Keratinocyte (primary cell): ENCODE results near the gene HDAC10. TPM values are rescaled to one million over a fixed set of nuclear protein-coding genes. Genes with fewer than 3 reads are reported as not detected.

Experiments used
- DNase-seq: peaks from one replicate; pipeline ENCODE4 v3.0.0-alpha.2; 2011; ENCODE audit warnings: low read depth, missing footprints, low spot score
- FAIRE-seq: peaks from 2 replicates; lab custom pipeline; 2011; peaks lifted over from hg19 to GRCh38; lab: Jason Lieb, UNC
- H2AFZ ChIP-seq: 2 replicates; pipeline ENCODE4 v1.6.0; 2012; ENCODE audit warnings: low read length, control low read depth, inconsistent platforms; ENCODE audit not compliant: control insufficient read depth
- H3K27ac ChIP-seq: 2 replicates; pipeline ENCODE4 v1.5.1; 2011; ENCODE audit warnings: low read length; ENCODE audit not compliant: control insufficient read depth, insufficient read depth
- H3K27me3 ChIP-seq: 3 replicates; pipeline ENCODE4 v1.6.0; 2011; ENCODE audit warnings: low read length; ENCODE audit not compliant: control insufficient read depth, insufficient read depth; ENCODE audit errors: extremely low read depth
- H3K36me3 ChIP-seq, 2 experiments: 2 replicates in 1 of 2; 3 replicates in 1 of 2; pipeline ENCODE4 v1.5.1; 2011; ENCODE audit warnings: low read length in 2 of 2, mild to moderate bottlenecking in 1 of 2; ENCODE audit not compliant: control insufficient read depth in 2 of 2, insufficient read depth in 2 of 2; ENCODE audit errors: extremely low read depth in 1 of 2
- H3K4me1 ChIP-seq: 3 replicates; pipeline ENCODE4 v1.5.1; 2011; ENCODE audit warnings: low read length; ENCODE audit not compliant: control insufficient read depth, insufficient read depth; ENCODE audit errors: extremely low read depth
- H3K4me2 ChIP-seq: 3 replicates; pipeline ENCODE4 v1.6.0; 2011; ENCODE audit warnings: low read depth, low read length; ENCODE audit not compliant: control insufficient read depth, insufficient read depth; ENCODE audit errors: extremely low read depth
- H3K4me3 ChIP-seq, 3 experiments: fragments of 200-600 bp in 1 of 3; sonication (generic) in 1 of 3; 2 replicates in 2 of 3; 3 replicates in 1 of 3; pipeline ENCODE4 v1.5.1; 2011 to 2016; ENCODE audit warnings: low read length in 3 of 3, mild to moderate bottlenecking in 3 of 3, control low read depth in 2 of 3, inconsistent platforms in 1 of 3, low read depth in 1 of 3, mixed read lengths in 1 of 3, mixed run types in 1 of 3, moderate library complexity in 1 of 3; ENCODE audit not compliant: control insufficient read depth in 2 of 3, insufficient read depth in 2 of 3; ENCODE audit errors: extremely low read depth in 1 of 3
- H3K79me2 ChIP-seq: 2 replicates; pipeline ENCODE4 v1.6.0; 2012; ENCODE audit warnings: low read length; ENCODE audit not compliant: control insufficient read depth, insufficient read depth
- H3K9ac ChIP-seq: 3 replicates; pipeline ENCODE4 v1.6.0; 2011; ENCODE audit warnings: low read length; ENCODE audit not compliant: control insufficient read depth, insufficient read depth; ENCODE audit errors: extremely low read depth
- H3K9me1 ChIP-seq: 3 replicates; pipeline ENCODE4 v1.6.0; 2011; ENCODE audit warnings: low read length; ENCODE audit not compliant: control insufficient read depth, insufficient read depth; ENCODE audit errors: extremely low read depth
- H3K9me3 ChIP-seq: 2 replicates; pipeline ENCODE4 v1.5.1; 2012; ENCODE audit warnings: low read depth, low read length; ENCODE audit not compliant: control insufficient read depth
- H4K20me1 ChIP-seq: 3 replicates; pipeline ENCODE4 v1.6.0; 2011; ENCODE audit warnings: low read length; ENCODE audit not compliant: control insufficient read depth, insufficient read depth; ENCODE audit errors: extremely low read depth
- EZH2 ChIP-seq: IDR thresholded peaks from one replicate; pipeline ENCODE4 v1.6.1; 2012; ENCODE audit warnings: inconsistent platforms, mild to moderate bottlenecking, low read length, moderate library complexity
- dilution Hi-C: fragments of 300-500 bp; cut with MboI; formaldehyde crosslinking; loops from one replicate; pipeline ENCODE4 v1.7.0; 2020; ENCODE audit warnings: low sequenced_read_pairs; ENCODE audit not compliant: extremely low pct_ligation_motif_present
- polyA plus RNA-seq, 5 experiments: library from polyadenylated mRNA; depleted of rRNA in 3 of 5; stranded (reverse) in 3 of 5; stranded (forward) in 1 of 5; unstranded in 1 of 5; fragments of >200 nt; gene quantifications; 1 replicate in 1 of 5; 2 replicates in 3 of 5; 3 replicates in 1 of 5; pipeline versions ENCODE4 v1.2.1 to v1.2.3, GENCODE V29; 2011 to 2012; ENCODE audit warnings: missing spikeins in 2 of 5, low read depth in 1 of 5, low replicate concordance in 1 of 5
- TF ChIP-seq, protein P1 (sequence below), 3 experiments: IDR thresholded peaks in 1 of 3; conservative IDR thresholded peaks in 1 of 3; optimal IDR thresholded peaks in 1 of 3; 2 replicates in 2 of 3; 3 replicates in 1 of 3; pipeline versions ENCODE3 to v1.5.1; 2011; ENCODE audit warnings: low read length in 3 of 3, mild to moderate bottlenecking in 3 of 3, moderate library complexity in 2 of 3, control low read depth in 1 of 3, inconsistent platforms in 1 of 3; ENCODE audit not compliant: insufficient read depth in 2 of 3; ENCODE audit errors: extremely low read depth in 1 of 3

The HDAC10 gene
- polyA plus RNA-seq, 1 donor (not counting 4 experiments of a cell fraction or from before 2014, with no cell fraction given): 4.7 TPM

DNA sequence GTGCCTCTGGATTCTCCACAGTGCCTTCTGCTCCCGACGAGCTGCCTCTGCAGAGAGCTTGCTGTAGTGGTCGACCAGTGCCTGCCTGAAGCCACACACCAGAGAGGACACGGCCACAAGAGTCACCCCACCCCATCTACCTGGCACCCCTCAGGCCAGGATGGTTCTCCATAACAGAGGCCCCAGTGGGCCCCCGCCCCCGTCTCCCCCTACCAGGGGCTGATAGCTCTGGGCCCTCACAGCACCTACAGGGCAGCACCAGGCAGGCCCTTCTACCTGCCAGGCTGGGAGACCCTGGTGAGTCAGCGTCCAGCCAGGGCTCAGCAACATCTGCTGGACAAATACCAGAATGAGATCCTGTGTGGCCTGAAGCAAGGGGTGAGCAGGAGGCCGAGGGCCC lies 28.6 kb downstream of the HDAC10 start:
- H3K9ac ChIP-seq: no peak overlapping the region
- no peak overlapping the region for H3K4me2 ChIP-seq
- H3K79me2 ChIP-seq: no peaks in the 10 kb centered on the region
- H3K36me3 ChIP-seq: peaks cover 21 to 50% of the 10 kb centered on the region in 2 experiments
- no peak for TF ChIP-seq EZH2
- TF ChIP-seq, protein P1, sequence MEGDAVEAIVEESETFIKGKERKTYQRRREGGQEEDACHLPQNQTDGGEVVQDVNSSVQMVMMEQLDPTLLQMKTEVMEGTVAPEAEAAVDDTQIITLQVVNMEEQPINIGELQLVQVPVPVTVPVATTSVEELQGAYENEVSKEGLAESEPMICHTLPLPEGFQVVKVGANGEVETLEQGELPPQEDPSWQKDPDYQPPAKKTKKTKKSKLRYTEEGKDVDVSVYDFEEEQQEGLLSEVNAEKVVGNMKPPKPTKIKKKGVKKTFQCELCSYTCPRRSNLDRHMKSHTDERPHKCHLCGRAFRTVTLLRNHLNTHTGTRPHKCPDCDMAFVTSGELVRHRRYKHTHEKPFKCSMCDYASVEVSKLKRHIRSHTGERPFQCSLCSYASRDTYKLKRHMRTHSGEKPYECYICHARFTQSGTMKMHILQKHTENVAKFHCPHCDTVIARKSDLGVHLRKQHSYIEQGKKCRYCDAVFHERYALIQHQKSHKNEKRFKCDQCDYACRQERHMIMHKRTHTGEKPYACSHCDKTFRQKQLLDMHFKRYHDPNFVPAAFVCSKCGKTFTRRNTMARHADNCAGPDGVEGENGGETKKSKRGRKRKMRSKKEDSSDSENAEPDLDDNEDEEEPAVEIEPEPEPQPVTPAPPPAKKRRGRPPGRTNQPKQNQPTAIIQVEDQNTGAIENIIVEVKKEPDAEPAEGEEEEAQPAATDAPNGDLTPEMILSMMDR (optimal IDR thresholded peaks at IDR 0.05 in 1 of 3, IDR thresholded peaks at IDR 0.05 in 1 of 3, conservative IDR thresholded peaks at IDR 0.05 in 1 of 3; ENCODE audit: extremely low read depth in 1 of 3, insufficient read depth in 2 of 3, low read length in 3 of 3): no peak
- H3K4me1 ChIP-seq: no peaks in the 10 kb centered on the region
- dilution Hi-C loops: no loop called here
- H3K4me3 ChIP-seq: no peak overlapping the region
- no peaks in the 10 kb centered on the region for H3K9me3 ChIP-seq
- no peak overlapping the region for H2AFZ ChIP-seq
- no peaks in the 10 kb centered on the region for H3K9me1 ChIP-seq
- no peaks in the 10 kb centered on the region for H3K27me3 ChIP-seq
- FAIRE-seq: no peak
- DNase-seq: no peak
- H3K27ac ChIP-seq: no peak overlapping the region
- no peaks in the 10 kb centered on the region for H4K20me1 ChIP-seq

DNA sequence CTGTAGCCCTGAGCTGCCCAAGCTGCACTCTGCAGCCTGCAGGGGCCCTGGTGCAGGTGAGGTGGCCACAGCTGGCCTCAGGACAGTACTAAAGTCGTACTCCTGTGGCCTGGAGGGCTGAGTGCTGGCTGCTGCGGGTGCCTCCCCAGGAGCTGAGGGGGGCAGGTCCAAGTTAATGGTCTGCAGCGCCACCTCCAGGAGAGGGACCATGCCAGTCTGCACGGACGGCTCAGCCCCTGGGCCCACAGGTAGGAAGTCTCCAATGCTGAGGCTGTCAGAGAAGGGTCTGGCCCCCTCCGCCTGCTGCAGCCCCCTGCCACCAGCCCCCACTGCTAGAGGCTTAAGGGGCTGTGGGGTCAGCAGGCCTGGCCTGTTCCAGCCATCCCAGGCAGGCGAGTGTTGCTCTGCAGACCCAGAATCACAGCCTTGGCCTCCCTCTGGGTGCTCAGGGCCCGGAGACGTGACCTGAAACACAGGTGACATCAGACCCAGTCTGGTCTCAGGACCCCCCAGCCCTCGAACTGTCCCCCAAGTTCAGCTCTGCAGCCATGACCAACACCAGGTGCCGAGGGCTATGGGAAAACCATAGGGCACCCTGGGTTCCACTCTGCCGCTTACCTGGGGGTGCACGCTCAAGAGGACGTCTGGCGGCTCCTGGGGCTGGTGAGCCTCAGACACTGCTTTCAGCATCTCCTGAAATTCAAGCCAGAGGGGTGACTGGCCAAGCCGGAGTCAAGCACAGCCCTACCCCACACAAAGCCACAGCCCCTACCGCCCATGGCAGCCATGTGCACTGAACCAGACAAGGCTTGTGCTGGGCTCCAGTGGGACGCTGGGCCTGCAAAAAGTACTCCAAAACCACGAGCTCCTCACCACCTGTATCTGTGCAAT lies 29.4 kb downstream of the HDAC10 start:
- Histone ChIP-seq H3K9me3 (no peaks in the 10 kb centered on the region), H3K4me1 (no peaks in the 10 kb centered on the region), H3K27me3 (no peaks in the 10 kb centered on the region), H3K36me3 (peaks cover 21 to 53% of the 10 kb centered on the region in 2 experiments), H3K9ac (no peak overlapping the region), H3K27ac (no peak overlapping the region), H3K4me3 (no peak overlapping the region), H3K9me1 (no peaks in the 10 kb centered on the region), H3K4me2 (no peak overlapping the region), H4K20me1 (no peaks in the 10 kb centered on the region), H3K79me2 (no peaks in the 10 kb centered on the region), H2AFZ (no peak overlapping the region)
- DNase-seq (no peak), FAIRE-seq (no peak)
- TF ChIP-seq, protein P1 (optimal IDR thresholded peaks at IDR 0.05 in 1 of 3, IDR thresholded peaks at IDR 0.05 in 1 of 3, conservative IDR thresholded peaks at IDR 0.05 in 1 of 3; ENCODE audit: extremely low read depth in 1 of 3, insufficient read depth in 2 of 3, low read length in 3 of 3): peak in 2 of 3 experiments; percentile 16 to 31
- TF ChIP-seq EZH2: no peak
- dilution Hi-C loops: no loop called here
